HG03025 (cell line): ENCODE data around the gene LYRM9.
"Not testable (repeated sequence)": the region's sequence is repeated elsewhere in the genome, so short reads cannot be mapped to it uniquely, and the experiment has no call there.

Experiments
- ATAC-seq: cut with Tn5 transposase; IDR thresholded peaks from one replicate; pipeline ENCODE4 v1.9.1; 2021; ENCODE audit warnings: mild to moderate bottlenecking, moderate library complexity; ENCODE audit not compliant: unreplicated experiment, low FRiP score

Gene LYRM9

DNA sequence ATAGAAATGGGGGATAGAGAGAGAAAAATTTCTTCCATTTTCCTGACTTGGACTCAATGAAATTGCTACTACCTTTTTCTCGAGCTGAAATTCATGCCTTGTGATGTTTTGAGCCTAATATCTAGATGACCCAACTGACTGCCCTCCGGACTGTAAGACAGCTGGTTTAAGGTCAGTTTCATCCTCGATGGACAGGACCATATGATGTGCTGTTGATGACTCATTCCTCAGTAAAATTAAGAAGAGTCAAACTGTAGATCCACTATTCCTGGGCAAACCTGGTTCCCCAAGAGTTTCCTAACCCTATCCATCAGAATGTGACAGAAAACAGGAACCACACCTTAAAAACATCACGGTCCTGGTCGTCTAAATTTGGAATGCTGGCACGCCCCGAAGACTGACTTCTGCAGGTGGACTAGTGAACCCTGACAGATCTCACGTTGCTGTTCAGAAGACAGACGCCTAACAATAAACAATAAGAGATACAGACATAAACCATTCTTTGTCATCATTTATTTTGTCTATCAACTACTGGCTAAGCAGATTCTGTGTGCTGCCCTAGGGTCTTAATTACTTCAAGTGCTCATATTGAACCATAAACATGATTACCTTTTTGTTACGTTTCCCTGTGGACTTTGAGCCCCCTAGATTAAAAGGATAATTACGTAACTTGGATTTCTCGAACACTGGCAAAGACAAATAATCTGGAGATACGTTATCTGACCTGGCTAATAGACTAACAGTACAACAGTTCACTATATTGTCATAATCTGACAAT is 47.7 kb downstream of the LYRM9 start:
- no peak for ATAC-seq

DNA sequence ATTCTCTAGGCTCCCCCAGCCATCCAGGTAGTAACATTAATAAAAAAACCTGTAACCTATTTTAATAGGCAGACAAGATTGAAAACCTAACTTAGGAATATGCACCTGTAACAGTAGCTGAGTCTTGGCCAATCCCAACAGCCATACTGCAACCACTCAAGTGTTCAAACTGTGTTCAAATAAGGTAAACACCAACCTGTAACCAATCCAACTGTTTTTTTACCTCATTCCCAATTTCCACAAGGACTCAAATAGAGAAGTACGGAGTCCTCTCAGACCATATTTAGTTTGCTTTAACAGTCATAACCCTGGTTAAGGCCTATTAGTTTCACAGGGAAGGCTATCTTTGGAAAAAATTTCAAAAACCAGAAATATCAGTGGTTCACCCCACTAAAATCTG is 52.5 kb downstream of the LYRM9 start:
- ATAC-seq: no peak

- not testable (repeated sequence) for ATAC-seq
These were observed 52.8 kb downstream of the LYRM9 start for GRCh38 chr17:27840406-27840678.

DNA sequence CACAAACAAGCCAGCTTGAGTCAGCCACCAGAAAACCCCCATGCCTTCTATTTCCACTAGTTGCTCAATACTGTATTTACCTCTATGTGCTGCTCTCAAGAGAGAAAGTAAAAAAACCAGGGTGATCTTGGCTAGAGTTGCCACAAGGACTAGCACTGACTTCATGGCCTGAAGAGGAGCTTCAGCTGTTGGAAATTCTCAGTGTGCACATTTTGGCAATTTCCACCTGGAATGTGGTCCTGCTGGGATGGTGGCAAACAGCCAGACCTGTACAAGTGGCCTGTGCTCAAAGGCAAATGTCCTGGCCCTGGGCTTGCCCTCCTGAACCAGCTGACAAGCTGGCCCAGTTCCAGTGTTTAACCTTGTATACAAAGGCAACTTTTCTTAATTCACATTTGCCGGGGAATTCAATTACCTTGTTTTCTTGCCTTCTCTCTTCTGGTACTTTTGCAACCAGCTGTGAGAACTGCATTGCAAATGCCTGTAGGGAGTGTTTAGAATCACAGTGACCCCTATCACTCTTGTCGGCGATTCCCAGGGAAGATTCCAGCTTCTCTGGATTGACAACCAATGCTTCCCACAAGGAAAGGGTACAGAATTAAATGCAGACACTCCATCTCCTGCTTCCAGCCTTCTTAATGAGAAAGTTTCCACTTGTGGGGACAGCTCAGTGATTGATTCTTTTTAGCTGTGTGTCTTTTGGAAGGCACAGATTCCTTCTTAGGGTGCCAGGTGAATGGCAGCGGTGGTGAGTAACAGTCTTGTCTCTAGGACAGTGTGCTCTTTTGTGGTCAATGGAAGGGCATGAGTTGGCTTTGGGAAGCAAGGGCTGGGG is 53.4 kb downstream of the LYRM9 start:
- ATAC-seq: not testable (repeated sequence)

DNA sequence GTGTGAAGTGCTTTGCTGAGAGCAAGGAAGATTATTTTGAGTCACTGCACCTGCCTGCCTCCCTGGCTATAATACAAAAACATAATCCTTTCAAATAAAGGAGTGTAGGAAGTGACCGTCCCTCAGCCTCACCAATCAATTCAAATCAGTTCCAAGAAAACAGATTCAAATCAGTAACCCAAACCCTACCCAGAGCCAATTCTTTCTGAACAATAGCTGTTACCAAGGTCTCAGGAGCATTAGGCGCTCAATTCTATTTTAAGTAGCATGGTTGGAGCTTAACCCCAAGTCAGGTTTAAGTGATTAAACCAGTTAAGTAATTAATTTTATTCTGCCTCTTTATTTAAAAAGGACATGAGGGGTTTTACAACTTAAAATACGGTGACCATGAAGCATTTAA is 54.6 kb downstream of the LYRM9 start:
- ATAC-seq: not testable (repeated sequence)

DNA sequence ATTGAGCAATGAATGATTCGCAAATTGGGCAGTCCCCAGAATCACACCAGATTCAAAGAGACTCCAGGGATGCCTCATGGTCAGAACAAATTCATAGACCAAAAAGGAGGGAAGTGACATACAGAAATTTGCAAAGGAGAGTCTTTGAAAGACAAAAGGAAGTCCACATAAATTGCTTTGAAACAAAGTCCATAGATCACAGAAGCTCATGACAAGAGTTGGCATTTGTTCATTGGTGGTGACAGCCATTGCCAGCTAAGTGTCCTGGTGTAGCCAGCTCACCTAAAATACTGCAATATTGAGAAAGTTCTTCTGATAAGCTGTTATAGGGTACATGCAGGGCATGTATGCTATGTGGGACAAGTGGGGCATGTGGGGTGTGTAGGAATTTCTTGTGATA is 55.4 kb downstream of the LYRM9 start:
- not testable (repeated sequence) for ATAC-seq

- ATAC-seq: no peak
These were observed 56.5 kb downstream of the LYRM9 start for GRCh38 chr17:27836651-27837050.

GRCh38 chr17:27834571-27834970 is 58.6 kb downstream of the LYRM9 start:
- ATAC-seq: no peak

GRCh38 chr17:27832831-27833230 is 60.3 kb downstream of the LYRM9 start:
- ATAC-seq: no peak

DNA sequence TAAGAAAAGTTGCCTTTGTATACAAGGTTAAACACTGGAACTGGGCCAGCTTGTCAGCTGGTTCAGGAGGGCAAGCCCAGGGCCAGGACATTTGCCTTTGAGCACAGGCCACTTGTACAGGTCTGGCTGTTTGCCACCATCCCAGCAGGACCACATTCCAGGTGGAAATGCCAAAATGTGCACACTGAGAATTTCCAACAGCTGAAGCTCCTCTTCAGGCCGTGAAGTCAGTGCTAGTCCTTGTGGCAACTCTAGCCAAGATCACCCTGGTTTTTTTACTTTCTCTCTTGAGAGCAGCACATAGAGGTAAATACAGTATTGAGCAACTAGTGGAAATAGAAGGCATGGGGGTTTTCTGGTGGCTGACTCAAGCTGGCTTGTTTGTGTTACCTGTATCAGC is 63.3 kb downstream of the LYRM9 start:
- not testable (repeated sequence) for ATAC-seq

DNA sequence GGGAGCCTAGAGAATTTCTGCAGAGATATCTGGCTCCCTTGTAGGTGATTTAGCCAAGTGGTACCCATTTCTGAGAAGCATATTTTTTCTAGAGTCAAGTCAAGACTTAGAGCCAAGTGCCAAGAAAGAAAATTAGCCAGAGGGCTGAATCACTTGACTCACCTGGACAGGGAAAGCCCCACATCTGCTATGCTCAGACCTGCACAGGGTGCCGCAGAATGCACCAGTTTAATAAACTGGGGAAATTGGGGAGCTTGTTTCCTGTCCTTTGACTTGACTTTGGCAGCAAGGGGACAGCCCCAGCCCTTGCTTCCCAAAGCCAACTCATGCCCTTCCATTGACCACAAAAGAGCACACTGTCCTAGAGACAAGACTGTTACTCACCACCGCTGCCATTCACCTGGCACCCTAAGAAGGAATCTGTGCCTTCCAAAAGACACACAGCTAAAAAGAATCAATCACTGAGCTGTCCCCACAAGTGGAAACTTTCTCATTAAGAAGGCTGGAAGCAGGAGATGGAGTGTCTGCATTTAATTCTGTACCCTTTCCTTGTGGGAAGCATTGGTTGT is 63.9 kb downstream of the LYRM9 start:
- ATAC-seq: not testable (repeated sequence)
